ENCODE measurements around the gene SMIM29.

The SMIM29 gene

GRCh38 chr6:34277763-34278112 lies 28.9 kb upstream of the SMIM29 start:
- Mint-ChIP-seq H3K4me1 (peaks cover 27% of the 10 kb centered on the region), H3K27me3 (ENCODE audit: low read depth, poor library complexity) (peaks cover 10% of the 10 kb centered on the region), H3K36me3 (ENCODE audit: low read depth) (peaks cover 50% of the 10 kb centered on the region), H3K27ac (no peak overlapping the region), H3K4me3 (no peak overlapping the region), H3K9me3 (no peaks in the 10 kb centered on the region)
- TF ChIP-seq, protein P1, sequence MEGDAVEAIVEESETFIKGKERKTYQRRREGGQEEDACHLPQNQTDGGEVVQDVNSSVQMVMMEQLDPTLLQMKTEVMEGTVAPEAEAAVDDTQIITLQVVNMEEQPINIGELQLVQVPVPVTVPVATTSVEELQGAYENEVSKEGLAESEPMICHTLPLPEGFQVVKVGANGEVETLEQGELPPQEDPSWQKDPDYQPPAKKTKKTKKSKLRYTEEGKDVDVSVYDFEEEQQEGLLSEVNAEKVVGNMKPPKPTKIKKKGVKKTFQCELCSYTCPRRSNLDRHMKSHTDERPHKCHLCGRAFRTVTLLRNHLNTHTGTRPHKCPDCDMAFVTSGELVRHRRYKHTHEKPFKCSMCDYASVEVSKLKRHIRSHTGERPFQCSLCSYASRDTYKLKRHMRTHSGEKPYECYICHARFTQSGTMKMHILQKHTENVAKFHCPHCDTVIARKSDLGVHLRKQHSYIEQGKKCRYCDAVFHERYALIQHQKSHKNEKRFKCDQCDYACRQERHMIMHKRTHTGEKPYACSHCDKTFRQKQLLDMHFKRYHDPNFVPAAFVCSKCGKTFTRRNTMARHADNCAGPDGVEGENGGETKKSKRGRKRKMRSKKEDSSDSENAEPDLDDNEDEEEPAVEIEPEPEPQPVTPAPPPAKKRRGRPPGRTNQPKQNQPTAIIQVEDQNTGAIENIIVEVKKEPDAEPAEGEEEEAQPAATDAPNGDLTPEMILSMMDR (IDR thresholded peaks at IDR 0.05) = no peak
- no peak for DNase-seq

- Mint-ChIP-seq H3K27ac (peak overlapping the region; percentile 37), H3K4me3 (no peak overlapping the region), H3K27me3 (ENCODE audit: low read depth, poor library complexity) (peaks cover 10% of the 10 kb centered on the region), H3K4me1 (peaks cover 32% of the 10 kb centered on the region), H3K36me3 (ENCODE audit: low read depth) (peaks cover 46% of the 10 kb centered on the region), H3K9me3 (no peaks in the 10 kb centered on the region)
- peak; percentile 13 for DNase-seq
- TF ChIP-seq, protein P1 (IDR thresholded peaks at IDR 0.05) = no peak
Measured at GRCh38 chr6:34276881-34277762, 28.3 kb upstream of the SMIM29 start.

GRCh38 chr6:34276191-34276590 lies 27.4 kb upstream of the SMIM29 start:
- DNase-seq = no peak
- Mint-ChIP-seq H3K27me3 (ENCODE audit: low read depth, poor library complexity) (peaks cover 10% of the 10 kb centered on the region), H3K4me3 (no peak overlapping the region), H3K9me3 (no peaks in the 10 kb centered on the region), H3K36me3 (ENCODE audit: low read depth) (peaks cover 38% of the 10 kb centered on the region), H3K4me1 (peaks cover 33% of the 10 kb centered on the region), H3K27ac (no peak overlapping the region)
- TF ChIP-seq, protein P1 (IDR thresholded peaks at IDR 0.05) = no peak

GRCh38 chr6:34275128-34275804 lies 26.5 kb upstream of the SMIM29 start:
- Mint-ChIP-seq H3K27me3 (ENCODE audit: low read depth, poor library complexity) (peaks cover 10% of the 10 kb centered on the region), H3K36me3 (ENCODE audit: low read depth) (peaks cover 29% of the 10 kb centered on the region), H3K9me3 (no peaks in the 10 kb centered on the region), H3K4me3 (no peak overlapping the region), H3K4me1 (peaks cover 33% of the 10 kb centered on the region), H3K27ac (no peak overlapping the region)
- no peak for DNase-seq
- TF ChIP-seq, protein P1 (IDR thresholded peaks at IDR 0.05) = no peak

DNA sequence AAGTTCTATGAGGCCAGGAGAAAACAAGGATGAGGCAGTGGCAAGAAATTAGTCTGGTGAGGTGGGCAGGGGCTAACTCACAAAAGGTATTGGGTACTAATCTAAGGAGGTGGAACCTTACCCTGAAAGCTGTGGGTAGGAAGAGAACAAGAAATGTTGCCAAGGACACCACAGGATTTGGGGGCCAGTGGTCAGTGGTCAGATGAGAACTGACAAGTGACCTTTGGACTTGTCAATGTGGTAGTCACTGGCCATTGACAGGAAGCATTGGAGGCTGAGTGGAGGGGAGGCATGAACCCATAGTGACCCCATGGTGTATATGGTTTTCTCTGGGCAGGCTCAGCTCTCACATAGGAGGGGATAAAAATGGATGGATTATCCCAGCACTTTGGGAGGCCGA lies 25.3 kb upstream of the SMIM29 start:
- Mint-ChIP-seq H3K9me3 (no peaks in the 10 kb centered on the region), H3K4me1 (peaks cover 26% of the 10 kb centered on the region), H3K27me3 (ENCODE audit: low read depth, poor library complexity) (peaks cover 7% of the 10 kb centered on the region), H3K27ac (no peak overlapping the region), H3K36me3 (ENCODE audit: low read depth) (peaks cover 17% of the 10 kb centered on the region), H3K4me3 (no peak overlapping the region)
- no peak for DNase-seq
- TF ChIP-seq, protein P1 (IDR thresholded peaks at IDR 0.05) = no peak

Measured in nephron progenitor cell (in vitro differentiated cells).